WERI-Rb-1 (cell line): ENCODE data around the gene MRNIP.
"Not testable (repeated sequence)": the region's sequence is repeated elsewhere in the genome, so short reads cannot be mapped to it uniquely, and the experiment has no call there.

ENCODE experiments used
- DNase-seq: peaks from one replicate; pipeline ENCODE4 v3.0.0-alpha.2; 2020
- H3K27ac ChIP-seq: fragments of 250-450 bp; sonication (Bioruptor Pico); 2 replicates; pipeline ENCODE4 v1.5.1; 2020; ENCODE audit warnings: mild to moderate bottlenecking, moderate library complexity
- H3K27me3 ChIP-seq: fragments of 250-450 bp; sonication (Bioruptor Pico); 2 replicates; pipeline ENCODE4 v1.5.1; 2021; ENCODE audit warnings: mild to moderate bottlenecking, low read depth, moderate library complexity; ENCODE audit not compliant: insufficient read depth, severe bottlenecking
- H3K36me3 ChIP-seq: fragments of 250-450 bp; sonication (Bioruptor Pico); 2 replicates; pipeline ENCODE4 v1.5.1; 2020; ENCODE audit warnings: mild to moderate bottlenecking, moderate library complexity
- H3K4me3 ChIP-seq: 2 replicates; pipeline ENCODE4 v1.5.1; 2011; ENCODE audit warnings: low read depth, mild to moderate bottlenecking, control low read depth, low read length
- H3K9me3 ChIP-seq: fragments of 250-450 bp; sonication (Bioruptor Pico); 2 replicates; pipeline ENCODE4 v1.5.1; 2021; ENCODE audit warnings: mild to moderate bottlenecking, moderate library complexity; ENCODE audit not compliant: severe bottlenecking
- CTCF ChIP-seq: IDR thresholded peaks from 2 replicates; pipeline ENCODE4 v1.5.1; 2011; ENCODE audit warnings: low read depth, mild to moderate bottlenecking, control low read depth, inconsistent platforms, low read length

The MRNIP gene

GRCh38 chr5:179794575-179794974 lies 64.0 kb downstream of the MRNIP start:
- DNase-seq = no peak
- Histone ChIP-seq H3K27me3 (no peaks in the 10 kb centered on the region), H3K36me3 (no peaks in the 10 kb centered on the region; the same call in 1 of the 2 replicates), H3K9me3 (no peaks in the 10 kb centered on the region), H3K27ac (no peak overlapping the region), H3K4me3 (no peak overlapping the region)
- no peak for TF ChIP-seq CTCF

GRCh38 chr5:179794171-179794570 lies 64.4 kb downstream of the MRNIP start:
- no peaks in the 10 kb centered on the region; the same call in 1 of the 2 replicates for H3K36me3 ChIP-seq
- no peak overlapping the region for H3K4me3 ChIP-seq
- H3K27ac ChIP-seq = no peak overlapping the region
- no peak for TF ChIP-seq CTCF
- H3K9me3 ChIP-seq = no peaks in the 10 kb centered on the region
- no peaks in the 10 kb centered on the region for H3K27me3 ChIP-seq
- DNase-seq = no peak

GRCh38 chr5:179793468-179794139 lies 65.0 kb downstream of the MRNIP start, which contains the start of gene LTC4S:
TSS of gene LTC4S (plus strand) at chr5:179793986. CDS start at chr5:179794081, 95 bp downstream.
- Histone ChIP-seq H3K9me3 (no peaks in the 10 kb centered on the region), H3K27me3 (no peaks in the 10 kb centered on the region), H3K4me3 (no peak within 1 kb of the TSS), H3K27ac (no peak within 1 kb of the TSS), H3K36me3 (no peaks in the 10 kb centered on the region; the same call in 1 of the 2 replicates)
- no peak for TF ChIP-seq CTCF
- DNase-seq = no peak

- Histone ChIP-seq H3K36me3 (no peaks in the 10 kb centered on the region; the same call in 1 of the 2 replicates), H3K4me3 (no peak overlapping the region), H3K27ac (no peak overlapping the region), H3K9me3 (no peaks in the 10 kb centered on the region), H3K27me3 (no peaks in the 10 kb centered on the region)
- DNase-seq = no peak
- TF ChIP-seq CTCF = no peak
These were observed 65.8 kb downstream of the MRNIP start for GRCh38 chr5:179792612-179793467.

GRCh38 chr5:179791881-179792611 lies 66.6 kb downstream of the MRNIP start:
- Histone ChIP-seq H3K27me3 (no peaks in the 10 kb centered on the region), H3K27ac (no peak overlapping the region), H3K36me3 (no peaks in the 10 kb centered on the region), H3K4me3 (no peak overlapping the region), H3K9me3 (no peaks in the 10 kb centered on the region)
- TF ChIP-seq CTCF = no peak
- DNase-seq = no peak

GRCh38 chr5:179789278-179789677 lies 69.3 kb downstream of the MRNIP start:
- H3K27me3 ChIP-seq, H3K9me3 ChIP-seq, H3K4me3 ChIP-seq, H3K36me3 ChIP-seq, DNase-seq, H3K27ac ChIP-seq: not testable (repeated sequence)
